ENCODE results near the gene TMBIM6.
A peak's percentile ranks its signal among the peaks of the same experiment; 100 is the strongest.

The TMBIM6 gene

DNA sequence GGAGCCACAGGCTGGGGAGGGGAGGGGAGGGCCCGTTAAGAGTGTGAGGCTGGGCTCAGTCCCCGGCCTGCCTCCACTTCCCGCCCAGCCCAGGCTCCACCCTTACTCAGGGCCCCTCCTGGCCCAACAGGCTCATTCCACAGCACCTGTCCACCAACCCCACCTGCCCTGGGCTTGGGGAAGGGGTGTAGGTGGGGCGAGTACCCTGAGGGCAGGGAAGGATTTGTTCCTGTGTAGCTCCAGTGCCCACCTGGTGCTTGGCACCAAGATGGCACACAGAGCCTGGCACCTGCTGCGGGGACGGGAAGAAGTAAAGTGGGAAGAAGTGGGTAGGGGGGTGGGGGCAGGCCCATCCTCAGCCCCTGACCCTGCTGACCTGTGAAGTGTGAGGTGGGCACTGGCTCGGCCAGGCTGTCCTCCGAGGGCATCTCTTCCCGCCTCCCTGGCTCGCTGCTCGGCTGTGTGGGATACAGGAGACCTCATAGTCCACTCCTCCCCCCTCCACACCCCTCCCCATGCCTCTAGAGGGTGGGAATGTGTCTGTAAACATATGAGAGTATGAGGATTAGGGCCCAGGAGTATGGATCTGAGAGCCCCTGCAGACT, 51.7 kb downstream of the TMBIM6 start:
- Histone ChIP-seq H3K4me3 (ENCODE audit: low read depth in 1 of 2, low read length in 1 of 2) (no peak overlapping the region), H3K4me1 (ENCODE audit: control insufficient read depth in 1 of 2, insufficient read depth in 1 of 2, low read depth in 1 of 2, low read length in 1 of 2) (peaks cover 28 to 39% of the 10 kb centered on the region in 2 experiments), H3K27ac (no peak overlapping the region), H3K36me3 (peaks cover 42% of the 10 kb centered on the region), H3K27me3 (no peaks in the 10 kb centered on the region), H3K9me3 (no peaks in the 10 kb centered on the region)
- TF ChIP-seq, protein P1, sequence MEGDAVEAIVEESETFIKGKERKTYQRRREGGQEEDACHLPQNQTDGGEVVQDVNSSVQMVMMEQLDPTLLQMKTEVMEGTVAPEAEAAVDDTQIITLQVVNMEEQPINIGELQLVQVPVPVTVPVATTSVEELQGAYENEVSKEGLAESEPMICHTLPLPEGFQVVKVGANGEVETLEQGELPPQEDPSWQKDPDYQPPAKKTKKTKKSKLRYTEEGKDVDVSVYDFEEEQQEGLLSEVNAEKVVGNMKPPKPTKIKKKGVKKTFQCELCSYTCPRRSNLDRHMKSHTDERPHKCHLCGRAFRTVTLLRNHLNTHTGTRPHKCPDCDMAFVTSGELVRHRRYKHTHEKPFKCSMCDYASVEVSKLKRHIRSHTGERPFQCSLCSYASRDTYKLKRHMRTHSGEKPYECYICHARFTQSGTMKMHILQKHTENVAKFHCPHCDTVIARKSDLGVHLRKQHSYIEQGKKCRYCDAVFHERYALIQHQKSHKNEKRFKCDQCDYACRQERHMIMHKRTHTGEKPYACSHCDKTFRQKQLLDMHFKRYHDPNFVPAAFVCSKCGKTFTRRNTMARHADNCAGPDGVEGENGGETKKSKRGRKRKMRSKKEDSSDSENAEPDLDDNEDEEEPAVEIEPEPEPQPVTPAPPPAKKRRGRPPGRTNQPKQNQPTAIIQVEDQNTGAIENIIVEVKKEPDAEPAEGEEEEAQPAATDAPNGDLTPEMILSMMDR (IDR thresholded peaks at IDR 0.05), result no peak

DNA sequence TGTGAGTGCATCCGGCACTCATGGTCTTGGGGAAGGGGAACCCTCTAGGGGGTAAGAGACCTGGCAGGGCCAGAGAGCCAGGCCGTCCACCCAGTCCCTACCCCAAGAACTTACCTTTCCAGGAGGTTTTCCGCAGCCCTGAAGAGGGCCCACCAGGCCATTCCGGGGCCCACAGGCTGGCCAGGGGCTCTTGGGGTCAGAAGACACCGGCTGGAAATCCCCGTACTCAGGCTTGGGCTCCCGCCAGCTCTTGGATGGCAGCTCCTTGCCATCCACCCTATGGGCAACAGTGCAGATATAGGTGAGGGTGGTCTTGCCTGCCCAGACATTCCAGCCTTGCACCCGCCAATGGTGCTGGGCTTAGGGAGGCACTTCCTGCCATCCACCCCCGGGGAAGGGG, 52.3 kb downstream of the TMBIM6 start:
- TF ChIP-seq, protein P1 (IDR thresholded peaks at IDR 0.05), result no peak
- Histone ChIP-seq H3K4me3 (ENCODE audit: low read depth in 1 of 2, low read length in 1 of 2) (no peak overlapping the region), H3K27me3 (no peaks in the 10 kb centered on the region), H3K9me3 (no peaks in the 10 kb centered on the region), H3K27ac (no peak overlapping the region), H3K36me3 (peaks cover 42% of the 10 kb centered on the region), H3K4me1 (ENCODE audit: control insufficient read depth in 1 of 2, insufficient read depth in 1 of 2, low read depth in 1 of 2, low read length in 1 of 2) (peaks cover 34 to 44% of the 10 kb centered on the region in 2 experiments)

DNA sequence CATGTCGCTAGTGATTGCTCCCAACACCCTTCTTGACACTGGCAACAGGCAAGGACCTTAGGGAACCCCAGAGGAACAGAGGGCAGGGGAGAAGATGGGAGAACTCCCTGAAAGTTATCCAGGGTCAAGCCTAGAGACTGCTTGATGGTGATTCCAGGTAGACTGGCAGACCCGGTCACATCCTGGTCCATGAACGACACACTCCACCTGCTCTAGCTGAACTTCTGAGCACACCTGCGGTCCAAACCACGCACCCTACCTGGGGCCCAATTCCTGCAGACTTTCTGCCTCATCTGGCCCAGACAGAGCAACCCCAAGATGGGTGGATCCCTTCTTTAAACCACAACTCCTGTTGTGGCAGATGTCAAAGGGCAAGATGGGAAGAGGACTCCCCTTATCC, 52.7 kb downstream of the TMBIM6 start:
- Histone ChIP-seq H3K27me3 (no peaks in the 10 kb centered on the region), H3K36me3 (peaks cover 42% of the 10 kb centered on the region), H3K9me3 (no peaks in the 10 kb centered on the region), H3K4me3 (ENCODE audit: low read depth in 1 of 2, low read length in 1 of 2) (no peak overlapping the region), H3K4me1 (ENCODE audit: control insufficient read depth in 1 of 2, insufficient read depth in 1 of 2, low read depth in 1 of 2, low read length in 1 of 2) (peaks cover 38 to 46% of the 10 kb centered on the region in 2 experiments), H3K27ac (peak overlapping the region; percentile 25)
- TF ChIP-seq, protein P1 (IDR thresholded peaks at IDR 0.05), result no peak

DNA sequence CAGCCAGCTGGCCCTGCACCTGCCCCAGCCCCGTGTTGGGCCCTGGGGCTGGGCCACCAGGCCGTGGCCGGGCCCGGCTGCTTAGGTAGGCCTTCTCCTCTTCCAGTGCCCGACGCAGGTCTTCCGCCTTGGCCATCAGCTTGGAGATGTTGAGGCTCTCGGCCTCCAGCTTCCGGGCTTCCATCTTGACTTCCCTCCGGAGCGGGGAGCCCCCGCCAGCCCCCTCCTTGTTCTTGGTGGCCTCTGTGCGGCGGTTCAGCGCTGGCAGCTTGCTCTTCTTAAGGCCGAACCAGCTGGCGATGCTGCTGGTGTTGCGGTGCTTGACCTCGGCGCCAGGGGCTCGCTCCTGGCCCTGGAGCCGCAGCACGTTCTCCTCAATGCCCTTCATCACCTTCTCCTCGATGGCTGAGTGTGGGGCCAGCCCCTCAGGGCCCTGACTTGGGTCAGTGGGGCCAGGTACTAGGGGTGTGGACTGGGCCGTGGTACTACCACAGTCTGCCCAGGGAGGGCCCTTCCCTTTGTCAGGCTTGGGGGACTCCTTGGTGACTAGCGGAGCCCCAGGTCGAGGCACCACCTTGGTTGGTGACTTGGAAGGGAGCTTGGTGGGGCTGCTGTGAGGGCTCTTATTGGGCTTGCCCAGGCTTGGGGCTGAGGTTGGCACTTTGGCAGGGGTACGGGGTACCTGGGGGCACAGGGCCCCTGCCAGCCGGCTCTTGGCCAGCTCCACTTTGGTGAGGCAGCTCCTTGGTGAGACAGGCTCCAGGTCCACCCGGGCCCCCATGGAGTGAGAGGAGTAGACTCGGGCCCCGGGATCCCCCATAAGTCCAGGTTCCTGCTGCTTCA, 53.7 kb downstream of the TMBIM6 start:
- peaks cover 37% of the 10 kb centered on the region for H3K36me3 ChIP-seq
- H3K4me3 ChIP-seq (ENCODE audit: low read depth in 1 of 2, low read length in 1 of 2), result no peak overlapping the region
- TF ChIP-seq, protein P1 (IDR thresholded peaks at IDR 0.05), result no peak
- H3K9me3 ChIP-seq, result no peaks in the 10 kb centered on the region
- peak overlapping the region; percentile 76 for H3K27ac ChIP-seq
- peaks cover 38 to 43% of the 10 kb centered on the region in 2 experiments for H3K4me1 ChIP-seq (ENCODE audit: control insufficient read depth in 1 of 2, insufficient read depth in 1 of 2, low read depth in 1 of 2, low read length in 1 of 2)
- no peaks in the 10 kb centered on the region for H3K27me3 ChIP-seq

- H3K36me3 ChIP-seq, result peaks cover 38% of the 10 kb centered on the region
Observed at GRCh38 chr12:49795654-49796105, 54.3 kb downstream of the TMBIM6 start.

More at GRCh38 chr12:49795654-49796105, 54.3 kb downstream of the TMBIM6 start:
- H3K9me3 ChIP-seq, result no peaks in the 10 kb centered on the region
- no peaks in the 10 kb centered on the region for H3K27me3 ChIP-seq
- no peak overlapping the region for H3K4me3 ChIP-seq (ENCODE audit: low read depth in 1 of 2, low read length in 1 of 2)
- peaks cover 35 to 37% of the 10 kb centered on the region in 2 experiments for H3K4me1 ChIP-seq (ENCODE audit: control insufficient read depth in 1 of 2, insufficient read depth in 1 of 2, low read depth in 1 of 2, low read length in 1 of 2)
- TF ChIP-seq, protein P1 (IDR thresholded peaks at IDR 0.05), result no peak
- peak overlapping the region; percentile 76 for H3K27ac ChIP-seq
